Measurements from ENCODE around the gene DENND2D. TPM values are rescaled to one million over a fixed set of nuclear protein-coding genes. Genes with fewer than 3 reads are reported as not detected.
A peak's percentile ranks its signal among the peaks of the same experiment; 100 is the strongest.

The DENND2D gene
- total and polyA plus RNA-seq, 10 of the 15 experiments (the other 5 are each of a cell fraction or from before 2014, with no cell fraction given): 149 to 375 (median 172) TPM

- TF ChIP-seq CUX1 (IDR thresholded peaks at IDR 0.05; ENCODE audit: insufficient replicate concordance, low read depth, low read length) (no peak), BRCA1 (IDR thresholded peaks at IDR 0.05; ENCODE audit: low read depth, low read length) (no peak), MEF2A (IDR thresholded peaks at IDR 0.05; ENCODE audit: insufficient read depth, low read depth, low read length) (0 out of 2 replicates have a peak, but pooled peaks have one; percentile 39), SRF (IDR thresholded peaks at IDR 0.05; ENCODE audit: low read depth in 2 of 2, low read length in 2 of 2) (0 out of 4 replicates have a peak, but pooled peaks of 1 of the 2 experiments have one; percentile 24), PML (IDR thresholded peaks at IDR 0.05; ENCODE audit: low read length) (no peak), ZNF687 (IDR thresholded peaks at IDR 0.05) (no peak), SPI1 (IDR thresholded peaks at IDR 0.05; ENCODE audit: borderline replicate concordance, insufficient read depth, low read depth, low read length) (no peak), EGR1 (IDR thresholded peaks at IDR 0.05; ENCODE audit: borderline replicate concordance in 1 of 2, low read depth in 2 of 2, low read length in 2 of 2) (no peak), CTCF (IDR thresholded peaks at IDR 0.05 in 2 of 3, conservative IDR thresholded peaks at IDR 0.05 in 1 of 3; ENCODE audit: control insufficient read depth in 2 of 3, extremely low read depth in 1 of 3, insufficient read depth in 1 of 3, low read depth in 3 of 3, low read length in 3 of 3) (no peak), CREB1 (IDR thresholded peaks at IDR 0.05; ENCODE audit: low read depth) (no peak), GATAD2B (conservative IDR thresholded peaks at IDR 0.05; ENCODE audit: low read depth) (no peak), ASH2L (IDR thresholded peaks at IDR 0.05; ENCODE audit: borderline replicate concordance, low read depth) (no peak), E4F1 (IDR thresholded peaks at IDR 0.05; ENCODE audit: borderline replicate concordance, partially characterized antibody) (no peak)
Observed at GRCh38 chr1:111217183-111217910, 16.9 kb upstream of the DENND2D start (continued).
